Measurements from ENCODE around the gene HIRIP3.
A peak's percentile ranks its signal among the peaks of the same experiment; 100 is the strongest.
"Not testable (repeated sequence)": the region's sequence is repeated elsewhere in the genome, so short reads cannot be mapped to it uniquely, and the experiment has no call there.

HIRIP3 gene

DNA sequence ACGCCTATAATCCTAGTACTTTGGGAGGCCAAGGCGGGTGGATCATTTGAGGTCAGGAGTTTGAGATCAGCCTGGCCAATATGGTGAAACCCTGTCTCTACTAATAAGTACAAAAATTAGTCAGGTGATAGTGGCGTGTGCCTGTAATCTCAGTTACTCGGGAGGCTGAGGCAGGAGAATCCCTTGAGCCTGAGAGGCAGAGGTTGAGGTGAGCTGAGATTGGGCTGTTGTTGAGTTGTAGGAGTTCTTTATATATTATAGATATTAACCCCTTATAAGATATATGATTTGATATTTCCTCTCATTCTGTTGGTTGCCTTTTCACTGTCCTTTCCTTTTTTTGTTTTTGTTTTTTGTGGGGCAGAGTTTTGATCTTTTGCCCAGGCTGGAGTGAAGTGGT, 35.6 kb downstream of the HIRIP3 start:
- not testable (repeated sequence) for DNase-seq (ENCODE audit: low read depth, low spot score)

DNA sequence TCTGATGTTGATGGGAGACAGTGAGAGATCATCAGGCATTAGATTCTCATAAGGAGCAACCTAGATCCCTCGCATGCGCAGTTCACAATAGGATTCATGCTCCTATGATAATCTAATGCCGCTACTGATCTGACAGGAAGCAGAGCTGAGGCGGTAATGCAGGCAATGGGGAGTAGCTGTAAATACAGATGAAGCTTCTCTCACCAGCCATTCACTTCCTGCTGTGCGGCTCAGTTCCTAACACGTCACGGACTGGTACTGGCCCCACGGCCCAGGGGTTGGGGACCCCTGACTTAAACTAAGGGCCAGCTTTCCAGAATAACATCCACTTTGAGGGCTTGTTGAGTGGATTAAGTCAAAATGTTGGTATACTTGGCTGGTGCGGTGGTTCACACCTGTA, 36.1 kb downstream of the HIRIP3 start:
- DNase-seq (ENCODE audit: low read depth, low spot score) = no peak

DNA sequence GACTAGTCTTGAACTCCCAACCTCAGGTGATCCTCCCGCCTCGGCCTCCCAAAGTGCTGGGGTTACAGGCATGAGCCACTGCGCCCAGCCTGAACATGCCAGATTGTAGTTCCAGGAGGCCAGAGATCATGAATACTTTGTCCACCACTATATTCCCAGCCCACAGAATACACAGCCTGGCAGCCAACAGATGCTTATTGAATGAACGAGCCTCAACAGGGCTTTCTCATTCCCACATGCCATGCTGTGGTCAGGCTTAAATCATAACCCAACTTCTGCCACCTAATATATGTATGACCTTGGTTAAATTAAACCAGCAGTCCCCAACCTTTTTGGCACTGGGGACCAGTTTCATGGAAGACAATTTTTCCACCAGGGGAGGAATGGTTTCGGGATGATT, 36.7 kb downstream of the HIRIP3 start:
- no peak for DNase-seq (ENCODE audit: low read depth, low spot score)

DNA sequence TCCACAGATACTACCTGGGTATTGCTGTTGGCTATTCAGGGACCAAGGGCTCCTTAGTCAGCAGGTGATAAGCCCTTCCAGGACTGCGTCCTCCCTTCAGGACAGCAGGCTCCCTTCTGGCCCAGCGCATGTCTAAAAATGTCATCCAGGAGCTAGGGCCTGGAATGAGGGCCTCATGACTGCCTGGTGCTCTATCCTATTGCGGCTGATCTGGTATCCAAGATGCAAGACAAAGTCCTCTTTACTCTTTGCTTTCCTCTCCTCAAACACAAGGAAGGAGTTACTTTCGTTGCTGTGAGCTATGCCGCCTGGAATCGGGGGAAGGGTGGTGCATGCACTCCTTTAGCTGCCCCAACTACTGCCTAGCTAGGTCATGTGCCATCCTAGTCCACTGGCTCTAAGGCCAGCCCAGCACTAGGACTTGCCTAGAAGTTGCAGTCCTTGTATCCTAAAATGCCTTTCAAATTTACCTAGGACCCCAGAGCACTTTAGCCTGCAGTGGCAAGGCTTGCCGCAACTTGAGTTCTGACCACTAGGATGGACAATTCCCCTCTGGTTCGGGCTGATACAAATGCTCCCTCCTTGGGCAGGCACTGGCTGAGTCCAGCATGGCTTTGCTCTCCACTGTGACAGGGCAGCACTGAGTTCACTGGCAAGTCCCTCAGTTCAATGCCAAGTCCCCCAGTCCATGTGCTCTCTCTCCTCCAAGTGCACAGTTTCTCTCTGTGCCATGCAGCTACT, 43.6 kb downstream of the HIRIP3 start:
- no peak for DNase-seq (ENCODE audit: low read depth, low spot score)

DNA sequence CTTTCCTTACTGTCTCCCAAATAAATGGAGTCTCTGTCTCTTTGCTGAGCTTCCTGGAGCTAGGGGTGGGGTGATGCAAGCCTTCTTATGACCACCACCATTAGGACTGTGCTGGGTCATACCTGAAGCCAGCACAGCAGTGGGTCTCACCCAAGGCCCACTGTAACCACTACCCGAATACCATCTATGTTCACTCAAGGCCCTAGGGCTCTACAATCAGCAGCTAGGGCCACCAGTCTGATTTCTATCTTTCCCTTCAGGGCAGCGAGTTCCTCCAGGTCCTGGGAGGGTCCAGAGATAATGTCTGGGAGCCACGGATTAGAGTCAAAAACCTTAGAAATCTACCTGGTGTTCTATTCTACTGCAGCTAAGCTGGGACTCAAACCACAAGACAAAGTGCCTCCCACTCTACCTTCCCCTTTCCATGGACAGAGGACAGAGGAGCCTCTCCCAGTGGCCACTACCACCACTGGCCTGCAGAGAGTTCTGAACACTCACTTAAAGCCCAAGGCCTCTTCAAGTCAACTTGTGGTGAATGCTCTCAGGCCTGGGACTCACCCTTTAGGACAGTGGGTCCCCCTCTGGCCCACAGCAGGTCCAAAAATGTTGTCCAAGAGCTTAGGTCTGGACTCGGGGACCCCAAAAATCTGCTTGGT, 44.5 kb downstream of the HIRIP3 start:
- no peak for DNase-seq (ENCODE audit: low read depth, low spot score)

DNA sequence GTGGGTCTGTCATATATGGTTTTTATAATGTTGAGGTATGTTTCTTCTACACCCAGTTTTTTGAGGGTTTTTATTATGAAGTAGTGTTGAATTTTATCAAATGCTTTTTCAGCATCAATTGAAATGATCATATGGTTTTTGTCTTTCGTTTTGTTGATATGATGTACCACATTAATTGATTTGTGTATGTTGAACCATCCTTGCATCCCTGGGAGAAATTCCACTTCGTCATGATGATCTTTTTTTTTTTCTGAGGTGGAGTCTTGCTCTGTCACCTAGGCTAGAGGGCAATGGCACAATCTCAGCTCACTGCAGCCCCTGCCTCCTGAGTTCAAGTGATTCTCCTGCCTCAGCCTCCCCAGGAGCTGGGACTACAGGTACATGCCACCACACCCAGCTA, 47.5 kb downstream of the HIRIP3 start:
- DNase-seq (ENCODE audit: low read depth, low spot score) = no peak

DNA sequence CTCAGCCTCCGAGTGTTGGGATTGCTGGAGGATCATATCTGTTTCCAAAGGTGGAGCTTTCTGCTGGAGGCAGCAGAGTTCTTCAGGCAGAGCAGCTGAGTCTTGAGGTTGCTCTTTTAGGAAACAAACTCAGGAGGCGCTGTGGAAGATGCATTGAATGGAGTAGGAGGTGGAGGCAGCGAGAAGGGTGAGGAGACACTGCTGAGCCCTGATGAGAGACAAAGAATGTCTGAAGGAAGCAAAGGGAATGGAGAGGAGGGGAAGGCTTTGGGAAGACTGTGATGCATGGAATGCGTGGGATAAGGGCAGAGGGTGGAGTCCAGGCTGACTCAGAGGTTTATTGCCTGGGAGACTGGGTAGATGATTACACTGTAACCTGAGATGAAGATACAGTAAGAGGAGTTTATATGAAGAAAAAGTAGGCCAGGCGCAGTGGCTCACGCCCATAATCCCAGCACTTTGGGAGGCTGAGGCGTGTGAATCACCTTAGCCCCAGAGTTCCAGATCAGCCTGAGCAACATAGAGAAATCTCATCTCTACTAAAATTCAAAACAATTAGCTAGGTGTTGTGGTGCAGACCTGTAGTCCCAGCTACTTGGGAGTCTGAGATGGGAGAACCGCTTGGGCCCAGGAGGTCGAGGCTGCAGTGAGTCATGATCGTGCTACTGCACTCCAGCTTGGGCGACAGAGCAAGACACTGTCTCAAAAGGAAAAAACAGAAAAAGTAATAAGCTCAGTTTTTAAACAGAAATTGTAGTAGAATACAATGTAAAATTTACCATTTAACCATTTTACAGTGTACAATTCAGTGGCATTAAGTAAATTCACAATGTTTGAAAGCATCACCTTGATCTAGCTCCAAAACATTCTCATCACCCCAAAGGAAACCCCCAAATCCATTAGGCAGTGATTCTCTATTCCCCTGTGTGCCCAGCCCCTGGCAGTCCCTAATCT, 51.3 kb downstream of the HIRIP3 start:
- DNase-seq (ENCODE audit: low read depth, low spot score) = peak; percentile 95
